GM12891 (cell line): ENCODE measurements around the gene ARPC4.

Source experiments
- PAX5 ChIP-seq: IDR thresholded peaks from 2 replicates; pipeline ENCODE4 v1.6.1; 2011; ENCODE audit warnings: low read length, moderate library complexity, mild to moderate bottlenecking; ENCODE audit not compliant: insufficient read depth, severe bottlenecking
- POLR2A ChIP-seq: IDR thresholded peaks from 2 replicates; pipeline ENCODE4 v1.6.1; 2011; ENCODE audit warnings: low read depth, low read length, control low read depth
- POLR2AphosphoS5 ChIP-seq: IDR thresholded peaks from 2 replicates; pipeline ENCODE4 v1.6.1; 2011; ENCODE audit warnings: low read depth, low read length, control low read depth
- POU2F2 ChIP-seq: IDR thresholded peaks from 2 replicates; pipeline ENCODE4 v1.6.1; 2011; ENCODE audit warnings: low read depth, mild to moderate bottlenecking, control low read depth, low read length, moderate library complexity
- SPI1 ChIP-seq: IDR thresholded peaks from 2 replicates; pipeline ENCODE4 v1.6.1; 2011; ENCODE audit warnings: low read depth, low read length, control low read depth
- TAF1 ChIP-seq: IDR thresholded peaks from 2 replicates; pipeline ENCODE4 v1.6.1; 2011; ENCODE audit warnings: low read depth, low read length, control low read depth

GRCh38 chr3:9776896-9777693 lies 15.8 kb upstream of the ARPC4 start:
- TF ChIP-seq POLR2A, result no peak
- no peak for TF ChIP-seq TAF1
- no peak for TF ChIP-seq POLR2AphosphoS5
- no peak for TF ChIP-seq SPI1
- no peak for TF ChIP-seq PAX5
- TF ChIP-seq POU2F2, result no peak
